HCT116 (cell line): ENCODE data around the gene SPOPL. TPM values are rescaled to one million over a fixed set of nuclear protein-coding genes. Genes with fewer than 3 reads are reported as not detected.

Experiments
- ATAC-seq: fragments of 200-7000 bp; cut with Tn5 transposase; 2 replicates; pipeline ENCODE4 v1.9.1; 2020; ENCODE audit warnings: mild to moderate bottlenecking, moderate library complexity
- BruUV-seq: library from RNA; stranded (reverse); fragments of 400-500 nt; replicated peaks from 2 replicates; lab custom pipeline; 2021; lab: Mats Ljungman, UMichigan
- CTCF ChIA-PET: fragments of 300-600 bp; sonication (Branson Sonifier 250); formaldehyde crosslinking; loops from one replicate; lab custom pipeline; 2021; ENCODE audit warnings: antibody characterized with exemption; lab: Charles Lee
- POLR2A ChIA-PET: fragments of 300-600, 350-600 bp; sonication (Branson Sonifier 250); formaldehyde crosslinking; loops from one replicate; lab custom pipeline; 2021; ENCODE audit warnings: antibody characterized with exemption; lab: Charles Lee
- RAD21 ChIA-PET, 2 experiments: fragments of 300-600 bp; sonication (Branson Sonifier 250); formaldehyde crosslinking; loops; one replicate each; lab custom pipeline; 2023; ENCODE audit warnings: low total read pairs in 2 of 2; ENCODE audit not compliant: uncharacterized antibody in 2 of 2, unreplicated experiment in 2 of 2, low non-redundant PET in 1 of 2; lab: Charles Lee
- DNase-seq: peaks from one replicate; pipeline ENCODE4 v3.0.0-alpha.2; 2010; ENCODE audit warnings: low read depth, low spot score
- H2AFZ ChIP-seq: fragments of 200-600 bp; shearing (Covaris generic), sonication (generic); 2 replicates; pipeline ENCODE4 v1.6.1; 2017; ENCODE audit warnings: low read depth, mixed run types, mixed read lengths, antibody characterized with exemption, low read length; ENCODE audit not compliant: poor library complexity, severe bottlenecking
- H3K27ac ChIP-seq: 2 replicates; pipeline ENCODE4 v1.5.1; 2012; ENCODE audit warnings: low read depth, low read length
- H3K27me3 ChIP-seq: fragments of 200-600 bp; sonication (generic); 2 replicates; pipeline ENCODE4 v1.6.1; 2016; ENCODE audit warnings: mixed run types, low read length, mixed read lengths; ENCODE audit not compliant: insufficient read depth
- H3K36me3 ChIP-seq, 2 experiments: fragments of 200-500 bp in 1 of 2; fragments of 200-600 bp in 1 of 2; sonication (Bioruptor generic) in 1 of 2; sonication (generic) in 1 of 2; 2 replicates each; pipeline versions ENCODE4 v1.5.1 to v1.6.1; 2014 to 2016; ENCODE audit warnings: low read length in 2 of 2, inconsistent platforms in 1 of 2, mixed read lengths in 1 of 2, mixed run types in 1 of 2; ENCODE audit not compliant: insufficient read depth in 2 of 2, control insufficient read depth in 1 of 2
- H3K4me1 ChIP-seq, 2 experiments: fragments of 200-600 bp in 1 of 2; sonication (generic) in 1 of 2; 2 replicates each; pipeline versions ENCODE4 v1.5.1 to v1.6.1; 2012 to 2017; ENCODE audit warnings: low read length in 2 of 2, inconsistent platforms in 1 of 2, mild to moderate bottlenecking in 1 of 2, mixed read lengths in 1 of 2, mixed run types in 1 of 2, moderate library complexity in 1 of 2; ENCODE audit not compliant: insufficient read depth in 2 of 2, control insufficient read depth in 1 of 2
- H3K4me2 ChIP-seq: fragments of 200-600 bp; sonication (generic); 2 replicates; pipeline ENCODE4 v1.6.1; 2017; ENCODE audit warnings: mixed run types, low read length, mixed read lengths
- H3K4me3 ChIP-seq, 2 experiments: fragments of 200-600 bp in 1 of 2; sonication (generic) in 1 of 2; replicated peaks in 1 of 2; 2 replicates each; pipeline ENCODE4 v1.5.1; 2011 to 2016; ENCODE audit warnings: low read length in 2 of 2, control low read depth in 1 of 2, low read depth in 1 of 2, mild to moderate bottlenecking in 1 of 2, mixed read lengths in 1 of 2, mixed run types in 1 of 2
- H3K79me2 ChIP-seq: fragments of 200-600 bp; sonication (generic); 2 replicates; pipeline ENCODE4 v1.6.1; 2017; ENCODE audit warnings: mild to moderate bottlenecking, mixed run types, low read length, moderate library complexity, mixed read lengths; ENCODE audit not compliant: insufficient read depth
- H3K9ac ChIP-seq: fragments of 200-600 bp; sonication (generic); 2 replicates; pipeline ENCODE4 v1.6.1; 2016; ENCODE audit warnings: low read length, mixed read lengths
- H3K9me2 ChIP-seq: fragments of 200-600 bp; sonication (generic), shearing (Covaris generic); 2 replicates; pipeline ENCODE4 v1.6.1; 2017; ENCODE audit warnings: mixed run types, mild to moderate bottlenecking, moderate library complexity; ENCODE audit not compliant: insufficient read depth
- H3K9me3 ChIP-seq, 2 experiments: fragments of 200-500 bp in 1 of 2; fragments of 200-600 bp in 1 of 2; sonication (Bioruptor generic) in 1 of 2; sonication (generic) in 1 of 2; 2 replicates each; pipeline ENCODE4 v1.6.1; 2014 to 2017; ENCODE audit warnings: low read length in 2 of 2, mixed read lengths in 2 of 2, inconsistent platforms in 1 of 2, low read depth in 1 of 2, mild to moderate bottlenecking in 1 of 2, mixed run types in 1 of 2, moderate library complexity in 1 of 2; ENCODE audit not compliant: control insufficient read depth in 1 of 2, insufficient read depth in 1 of 2
- H4K20me1 ChIP-seq: fragments of 200-600 bp; sonication (generic), shearing (Covaris generic); 2 replicates; pipeline ENCODE4 v1.6.1; 2017; ENCODE audit warnings: mixed run types, mild to moderate bottlenecking, moderate library complexity; ENCODE audit not compliant: insufficient read depth
- CBX3 ChIP-seq: IDR thresholded peaks from 2 replicates; pipeline ENCODE4 v1.6.1; 2012; ENCODE audit warnings: low read depth
- CTCF ChIP-seq, 3 experiments: fragments of 200-600 bp in 1 of 3; sonication (generic) in 1 of 3; IDR thresholded peaks in 2 of 3; conservative IDR thresholded peaks in 1 of 3; 2 replicates each; pipeline ENCODE4 v1.5.1; 2012 to 2017; ENCODE audit warnings: low read depth in 2 of 3, low read length in 2 of 3, antibody characterized with exemption in 1 of 3, borderline replicate concordance in 1 of 3, control low read depth in 1 of 3, mild to moderate bottlenecking in 1 of 3, mixed read lengths in 1 of 3, mixed run types in 1 of 3, moderate library complexity in 1 of 3; ENCODE audit not compliant: insufficient read depth in 1 of 3
- EGR1 ChIP-seq: IDR thresholded peaks from 2 replicates; pipeline ENCODE4 v1.6.1; 2012; ENCODE audit warnings: low read depth
- ELF1 ChIP-seq: IDR thresholded peaks from 2 replicates; pipeline ENCODE4 v1.6.1; 2012; ENCODE audit warnings: low read depth, borderline replicate concordance
- EZH2 ChIP-seq: fragments of 200-600 bp; sonication (generic); IDR thresholded peaks from 2 replicates; pipeline ENCODE4 v1.6.1; 2017; ENCODE audit warnings: antibody characterized with exemption, mixed run types
- EZH2phosphoT487 ChIP-seq: fragments of 200-600 bp; IDR thresholded peaks from 2 replicates; pipeline ENCODE4 v1.6.1; 2018; ENCODE audit warnings: antibody characterized with exemption, borderline replicate concordance
- JUND ChIP-seq: IDR thresholded peaks from 2 replicates; pipeline ENCODE4 v1.6.1; 2012
- POLR2AphosphoS5 ChIP-seq: IDR thresholded peaks from 2 replicates; pipeline ENCODE4 v1.6.1; 2011; ENCODE audit warnings: mild to moderate bottlenecking, low read depth, low read length, moderate library complexity
- RAD21 ChIP-seq: IDR thresholded peaks from 2 replicates; pipeline ENCODE4 v1.6.1; 2012; ENCODE audit warnings: low read depth, mild to moderate bottlenecking
- REST ChIP-seq: IDR thresholded peaks from 2 replicates; pipeline ENCODE4 v1.6.1; 2012; ENCODE audit warnings: low read depth
- SP1 ChIP-seq: IDR thresholded peaks from 2 replicates; pipeline ENCODE4 v1.6.1; 2012; ENCODE audit warnings: low read depth
- TCF7L2 ChIP-seq: IDR thresholded peaks from 2 replicates; pipeline ENCODE4 v1.7.0; 2011; ENCODE audit warnings: borderline replicate concordance, inconsistent platforms; ENCODE audit not compliant: insufficient read depth, insufficient read length; ENCODE audit errors: extremely low read depth
- YY1 ChIP-seq: IDR thresholded peaks from 2 replicates; pipeline ENCODE4 v1.6.1; 2011; ENCODE audit warnings: low read length, low read depth, moderate library complexity, mild to moderate bottlenecking; ENCODE audit not compliant: insufficient replicate concordance; ENCODE audit errors: extremely low read depth
- ZNF274 ChIP-seq: fragments of 200-500 bp; sonication (Bioruptor generic); IDR thresholded peaks from 2 replicates; pipeline ENCODE4 v1.6.1; 2014; ENCODE audit warnings: mild to moderate bottlenecking, low read depth, low read length, inconsistent platforms
- intact Hi-C: fragments of 100-400 bp; cut with micrococcal nuclease; formaldehyde crosslinking; loops from 2 replicates; pipeline ENCODE4 v1.10.0; 2022
- total RNA-seq: library from RNA; stranded (reverse); gene quantifications from one replicate; pipeline ENCODE4 v1.2.1, GENCODE V29; 2021; ENCODE audit not compliant: unreplicated experiment
- TF ChIP-seq, protein P1 (sequence below): IDR thresholded peaks from 2 replicates; pipeline ENCODE4 v1.6.1; 2012

The SPOPL gene
- total RNA-seq, 1 experiment from 2014 or later: 48.3 TPM

GRCh38 chr2:138496096-138496651 is 5.4 kb upstream of the SPOPL start:
- ATAC-seq: no peak
- H3K4me2 ChIP-seq: no peak overlapping the region
- no peak overlapping the region for H3K4me3 ChIP-seq
- H4K20me1 ChIP-seq: no peaks in the 10 kb centered on the region
- H2AFZ ChIP-seq: no peak overlapping the region
- no peak overlapping the region for H3K27ac ChIP-seq
- DNase-seq: no peak
- no peaks in the 10 kb centered on the region for H3K27me3 ChIP-seq
- H3K36me3 ChIP-seq: no peaks in the 10 kb centered on the region
- peaks cover 10 to 17% of the 10 kb centered on the region in 2 experiments; a peak in 3 of 4 replicates for H3K4me1 ChIP-seq
- ChIA-PET POLR2A (no interaction called here), CTCF (no interaction called here), RAD21 (no interaction called here)
- H3K9me2 ChIP-seq: no peaks in the 10 kb centered on the region
- H3K79me2 ChIP-seq: peaks cover 6% of the 10 kb centered on the region; the same call in 1 of the 2 replicates
- H3K9me3 ChIP-seq: no peaks in the 10 kb centered on the region
- no peak overlapping the region for H3K9ac ChIP-seq
- no TSS peak for BruUV-seq
- TF ChIP-seq ELF1 (no peak), POLR2AphosphoS5 (no peak), JUND (no peak), ZNF274 (no peak), EGR1 (no peak), RAD21 (no peak), EZH2 (no peak), TCF7L2 (no peak), CTCF (IDR thresholded peaks at IDR 0.05 in 2 of 3, conservative IDR thresholded peaks at IDR 0.05 in 1 of 3; ENCODE audit: borderline replicate concordance in 1 of 3, insufficient read depth in 1 of 3, low read depth in 2 of 3, low read length in 2 of 3) (no peak), CBX3 (no peak), SP1 (no peak), EZH2phosphoT487 (no peak), YY1 (no peak), REST (no peak)
- TF ChIP-seq, protein P1, sequence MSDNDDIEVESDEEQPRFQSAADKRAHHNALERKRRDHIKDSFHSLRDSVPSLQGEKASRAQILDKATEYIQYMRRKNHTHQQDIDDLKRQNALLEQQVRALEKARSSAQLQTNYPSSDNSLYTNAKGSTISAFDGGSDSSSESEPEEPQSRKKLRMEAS: no peak
- intact Hi-C loops: no loop called here
